Activated T-helper 1 cell treated with anti-CD3 and anti-CD28 coated beads, Interleukin-2, amount 50 U/mL, for 16 hours (primary cell): ENCODE measurements around the gene PCBP2.
"Not testable (repeated sequence)": the region's sequence is repeated elsewhere in the genome, so short reads cannot be mapped to it uniquely, and the experiment has no call there.

Experiments used
- DNase-seq, 2 donors: peaks; one replicate each; pipeline ENCODE4 v3.0.0-alpha.2; 2020; ENCODE audit warnings: low read depth in 1 of 2, low spot score in 1 of 2

PCBP2 gene

GRCh38 chr12:53451661-53452158, at the start of gene PCBP2:
PCBP2 (plus strand) TSS chr12:53452102; CDS start chr12:53454801, 2,699 bp downstream.
- DNase-seq: peak; percentile 93 to 98

- DNase-seq: not testable (repeated sequence)
Measured at GRCh38 chr12:53402351-53402750, 49.6 kb upstream of the PCBP2 start.

GRCh38 chr12:53402871-53403270, 49.0 kb upstream of the PCBP2 start:
- no peak for DNase-seq

GRCh38 chr12:53410951-53411350, 41.0 kb upstream of the PCBP2 start:
- no peak for DNase-seq

GRCh38 chr12:53413485-53414204, 38.3 kb upstream of the PCBP2 start:
- DNase-seq: no peak

GRCh38 chr12:53414756-53415417, 37.0 kb upstream of the PCBP2 start:
- no peak for DNase-seq

GRCh38 chr12:53415752-53416389, 36.0 kb upstream of the PCBP2 start:
- not testable (repeated sequence) for DNase-seq

- not testable (repeated sequence) for DNase-seq
Measured at GRCh38 chr12:53417291-53417816, 34.5 kb upstream of the PCBP2 start.

GRCh38 chr12:53418221-53418620, 33.7 kb upstream of the PCBP2 start:
- no peak for DNase-seq

- no peak for DNase-seq
Measured at GRCh38 chr12:53419756-53420155, 32.1 kb upstream of the PCBP2 start.

GRCh38 chr12:53422247-53422646, 29.7 kb upstream of the PCBP2 start:
- not testable (repeated sequence) for DNase-seq

GRCh38 chr12:53423597-53423996, 28.3 kb upstream of the PCBP2 start, which contains the start of gene AMHR2:
AMHR2 (plus strand) TSS chr12:53423855; CDS start chr12:53423935, 80 bp downstream.
- no peak for DNase-seq

GRCh38 chr12:53424626-53425514, 27.0 kb upstream of the PCBP2 start:
- DNase-seq: no peak

GRCh38 chr12:53425515-53426150, 26.3 kb upstream of the PCBP2 start:
- no peak for DNase-seq

- DNase-seq: no peak
Measured at GRCh38 chr12:53427905-53428594, 23.9 kb upstream of the PCBP2 start.

GRCh38 chr12:53428741-53429140, 23.2 kb upstream of the PCBP2 start:
- DNase-seq: no peak

GRCh38 chr12:53430116-53430515, 21.8 kb upstream of the PCBP2 start:
- DNase-seq: no peak

- DNase-seq: no peak
Measured at GRCh38 chr12:53431187-53431586, 20.7 kb upstream of the PCBP2 start.

- not testable (repeated sequence) for DNase-seq
Measured at GRCh38 chr12:53435326-53435725, 16.6 kb upstream of the PCBP2 start.
